ENCODE results near the gene KLHDC2.
"Not testable (repeated sequence)": the region's sequence is repeated elsewhere in the genome, so short reads cannot be mapped to it uniquely, and the experiment has no call there.

The KLHDC2 gene

GRCh38 chr14:49778421-49778820, 10.5 kb downstream of the KLHDC2 start:
- DNase-seq (ENCODE audit: low read depth) = no peak

GRCh38 chr14:49781040-49781439, 13.1 kb downstream of the KLHDC2 start:
- DNase-seq (ENCODE audit: low read depth) = not testable (repeated sequence)

GRCh38 chr14:49783394-49784014, 15.6 kb downstream of the KLHDC2 start:
- no peak for DNase-seq (ENCODE audit: low read depth)

DNA sequence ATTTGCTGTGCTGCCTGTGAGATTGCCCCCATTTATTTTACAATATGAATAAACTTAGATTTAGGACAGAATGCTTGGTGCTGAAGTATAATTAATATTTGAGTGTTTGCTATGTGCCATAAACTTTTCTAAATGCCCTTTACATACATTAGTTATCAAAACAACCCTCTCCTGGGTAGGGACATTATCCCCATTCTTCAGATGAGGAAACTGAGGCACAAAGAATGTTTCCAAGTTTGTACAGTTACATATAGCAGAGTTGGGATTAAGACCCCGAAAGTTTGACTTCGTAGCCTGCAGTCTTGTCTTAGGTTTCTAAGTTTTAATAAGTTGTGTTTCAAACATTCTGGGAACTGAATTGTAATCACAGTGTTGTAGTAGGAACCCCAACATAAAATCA, 18.4 kb downstream of the KLHDC2 start:
- DNase-seq (ENCODE audit: low read depth) = no peak

DNA sequence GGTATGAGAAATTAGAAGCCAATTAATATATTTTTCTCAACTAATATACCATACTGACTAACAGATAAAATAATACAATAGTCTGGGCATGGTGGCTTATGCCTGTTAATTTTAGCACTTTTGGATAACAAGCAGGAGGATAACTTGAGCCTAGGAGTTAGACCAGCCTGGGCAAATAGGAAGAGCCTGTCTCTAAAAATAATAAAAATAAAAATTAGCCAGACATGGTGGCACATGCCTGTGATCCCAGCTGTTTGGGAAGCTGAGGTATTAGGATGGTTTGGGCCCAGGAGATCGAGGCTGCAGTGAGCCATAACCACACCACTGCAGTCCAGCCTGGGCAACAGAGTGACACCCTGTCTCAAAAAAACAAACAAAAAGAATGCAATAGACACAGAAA, 24.7 kb downstream of the KLHDC2 start:
- no peak for DNase-seq (ENCODE audit: low read depth)

GRCh38 chr14:49796025-49796424, 28.1 kb downstream of the KLHDC2 start:
- no peak for DNase-seq (ENCODE audit: low read depth)

DNA sequence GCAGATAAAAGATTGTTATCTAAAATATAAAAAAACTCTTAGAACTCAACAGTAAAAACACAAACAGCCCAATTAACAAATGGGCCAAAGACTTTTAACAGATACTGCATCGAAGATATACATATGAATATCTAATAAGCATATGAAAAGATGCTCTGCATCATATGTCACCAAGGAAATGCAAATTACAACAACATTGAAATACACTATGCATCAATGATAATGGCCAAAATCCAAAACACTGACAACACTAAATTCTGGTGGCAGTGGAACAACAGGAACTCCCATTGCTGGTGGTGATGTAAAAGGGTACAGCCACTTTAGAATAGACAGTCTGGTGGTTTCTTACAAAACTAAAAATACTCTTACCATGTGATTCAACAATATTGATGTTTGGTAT, 40.8 kb downstream of the KLHDC2 start:
- no peak for DNase-seq (ENCODE audit: low read depth)

DNA sequence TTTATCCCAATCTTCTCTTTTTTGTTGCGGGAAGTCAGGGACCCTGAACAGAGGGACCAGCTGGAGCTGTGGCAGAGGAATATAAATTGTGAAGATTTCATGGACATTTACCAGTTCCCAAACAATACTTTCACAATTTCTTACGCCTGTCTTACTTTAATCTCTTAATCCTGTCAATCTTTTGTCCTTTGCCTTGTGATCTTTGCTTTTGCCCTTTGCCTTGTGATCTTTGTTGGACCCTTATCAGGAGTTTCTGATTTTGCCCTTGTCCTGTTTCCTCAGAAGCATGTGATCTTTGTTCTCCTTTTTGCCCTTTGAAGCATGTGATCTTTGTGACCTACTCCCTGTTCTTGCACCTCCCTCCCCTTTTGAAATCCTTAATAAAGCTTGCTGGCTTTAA, 48.2 kb downstream of the KLHDC2 start:
- not testable (repeated sequence) for DNase-seq (ENCODE audit: low read depth)

DNA sequence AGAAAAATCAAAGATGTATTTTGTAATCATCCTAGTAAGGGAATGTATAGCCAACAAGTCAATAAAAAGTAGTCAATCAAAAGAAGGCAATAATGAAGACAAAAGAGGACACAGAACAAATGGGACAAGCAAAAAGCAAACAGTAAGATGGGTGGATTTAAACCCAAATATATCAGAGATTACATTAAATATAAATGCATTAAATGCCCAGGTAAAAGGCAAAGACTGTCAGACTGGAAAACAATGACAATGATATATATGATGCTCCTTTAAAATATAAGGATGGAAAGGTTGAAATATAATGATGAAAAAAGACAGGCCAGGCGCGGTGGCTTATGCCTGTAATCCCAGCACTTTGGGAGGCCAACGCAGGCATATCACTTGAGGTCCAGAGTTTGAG, 48.9 kb downstream of the KLHDC2 start:
- no peak for DNase-seq (ENCODE audit: low read depth)

GRCh38 chr14:49820176-49820575, 52.2 kb downstream of the KLHDC2 start:
- no peak for DNase-seq (ENCODE audit: low read depth)

DNA sequence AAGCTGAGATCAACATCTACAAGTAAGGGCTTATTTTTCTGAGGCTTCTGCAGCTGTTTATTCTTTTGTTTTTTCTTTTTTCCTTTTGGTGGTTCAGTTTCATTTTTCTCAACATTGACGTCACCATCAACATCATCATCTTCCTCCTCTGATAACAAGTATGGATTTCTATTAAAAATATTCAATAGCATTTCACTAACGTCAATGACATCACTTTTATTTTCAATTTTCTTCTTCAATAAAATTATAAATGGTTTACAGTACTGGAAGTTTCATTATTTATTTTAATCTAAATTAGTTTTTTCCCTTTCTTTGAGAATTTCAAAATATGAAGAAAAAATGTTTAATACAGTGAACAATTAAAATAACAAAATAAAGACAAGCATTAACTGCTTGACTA, 60.7 kb downstream of the KLHDC2 start:
- no peak for DNase-seq (ENCODE audit: low read depth)
